H1 (cell line): ENCODE results near the gene CCDC148. TPM values are rescaled to one million over a fixed set of nuclear protein-coding genes. Genes with fewer than 3 reads are reported as not detected.

Source experiments
- CBX5 ChIP-seq: fragments of 300-800, 300-1000 bp; sonication (generic); IDR thresholded peaks from 2 replicates; pipeline ENCODE4 v1.7.1; 2016; ENCODE audit warnings: antibody characterized with exemption, low read length, low read depth
- EP300 ChIP-seq, 2 experiments: IDR thresholded peaks; 1 replicate in 1 of 2; 2 replicates in 1 of 2; pipeline ENCODE4 v1.6.1; 2011 to 2012; ENCODE audit warnings: low read depth in 2 of 2, low read length in 2 of 2, mild to moderate bottlenecking in 2 of 2, borderline replicate concordance in 1 of 2, inconsistent platforms in 1 of 2, moderate library complexity in 1 of 2
- RXRA ChIP-seq: IDR thresholded peaks from 2 replicates; pipeline ENCODE4 v1.6.1; 2011; ENCODE audit warnings: low read depth, mild to moderate bottlenecking, low read length, moderate library complexity; ENCODE audit not compliant: insufficient read depth
- SP2 ChIP-seq: IDR thresholded peaks from 2 replicates; pipeline ENCODE4 v1.6.1; 2012; ENCODE audit warnings: mild to moderate bottlenecking, low read length, inconsistent platforms
- SUZ12 ChIP-seq: fragments of 200-600 bp; sonication (generic); IDR thresholded peaks from 2 replicates; pipeline ENCODE4 v1.6.1; 2012; ENCODE audit warnings: mild to moderate bottlenecking, inconsistent platforms, low read length, moderate library complexity, mixed read lengths
- polyA plus RNA-seq, 7 experiments: library from polyadenylated mRNA; depleted of rRNA in 3 of 7; stranded (reverse) in 5 of 7; unstranded in 2 of 7; fragments of >200 nt in 5 of 7; fragments of 200-250 nt in 2 of 7; gene quantifications; 1 replicate in 5 of 7; 2 replicates in 1 of 7; 4 replicates in 1 of 7; pipeline versions ENCODE4 v1.2.1 to v1.2.3, GENCODE V29; 2011 to 2013; ENCODE audit warnings: missing spikeins in 2 of 7, mixed read lengths in 2 of 7
- total RNA-seq: library from RNA; stranded (reverse); fragmentation: NEBNext Ultra II Directional; extraction: Animal tissue kit (Norgen Biotek cat#: 25700); gene quantifications from 2 replicates; pipeline ENCODE4 v1.2.1, GENCODE V29; 2021

The CCDC148 gene
- total and polyA plus RNA-seq, 2 of the 8 experiments (the other 6 are each of a cell fraction or from before 2014, with no cell fraction given) = 0.45 to 1.3 TPM

GRCh38 chr2:158478237-158478636 lies 21.7 kb upstream of the CCDC148 start (continued):
- TF ChIP-seq CBX5 (no peak), EP300 (IDR thresholded peaks at IDR 0.05; ENCODE audit: borderline replicate concordance in 1 of 2, low read depth in 2 of 2, low read length in 2 of 2) (no peak), RXRA (no peak), SUZ12 (no peak), SP2 (no peak)
- TF ChIP-seq, all 59 proteins: peak for 0
